NCI-H2081 treated with DMSO at 0.1 percent for 48 hours (cell line): ENCODE measurements around the gene ABHD12.

Experiments used
- DNase-seq: peaks from one replicate; lab custom pipeline; 2025; lab: John Stamatoyannopoulos, UW

ABHD12 gene

DNA sequence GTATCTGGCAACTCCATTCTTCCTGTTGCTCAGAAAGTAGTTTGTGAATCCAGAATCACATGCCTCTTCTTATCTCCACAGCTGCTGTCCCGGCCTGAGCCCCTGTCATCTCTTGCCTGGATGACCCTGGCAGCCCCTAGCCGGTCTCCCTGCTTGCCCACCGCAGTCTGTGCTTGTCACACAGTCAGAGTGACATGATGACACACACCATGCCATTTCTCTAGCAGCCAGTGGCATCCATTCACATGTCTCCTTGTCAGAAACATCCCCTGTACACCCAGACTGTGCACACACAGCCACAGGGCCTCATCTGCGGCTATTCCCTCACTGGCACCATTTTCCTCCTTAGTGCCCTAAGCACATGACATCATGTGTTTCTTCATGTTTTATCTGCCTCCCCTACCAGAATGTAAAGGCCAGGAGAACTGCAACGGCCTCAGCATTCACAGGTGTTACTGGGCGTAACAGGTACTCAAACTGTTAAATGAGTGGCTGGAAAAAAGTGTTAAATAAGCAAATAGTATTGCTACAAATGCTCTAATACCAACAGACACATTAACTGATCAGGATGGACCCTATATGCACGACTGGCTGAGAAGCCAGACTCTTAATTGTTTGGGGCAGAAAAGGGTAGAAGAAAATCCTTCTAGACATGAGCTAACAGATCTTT is 9.6 kb downstream of the ABHD12 start:
- DNase-seq = no peak

DNA sequence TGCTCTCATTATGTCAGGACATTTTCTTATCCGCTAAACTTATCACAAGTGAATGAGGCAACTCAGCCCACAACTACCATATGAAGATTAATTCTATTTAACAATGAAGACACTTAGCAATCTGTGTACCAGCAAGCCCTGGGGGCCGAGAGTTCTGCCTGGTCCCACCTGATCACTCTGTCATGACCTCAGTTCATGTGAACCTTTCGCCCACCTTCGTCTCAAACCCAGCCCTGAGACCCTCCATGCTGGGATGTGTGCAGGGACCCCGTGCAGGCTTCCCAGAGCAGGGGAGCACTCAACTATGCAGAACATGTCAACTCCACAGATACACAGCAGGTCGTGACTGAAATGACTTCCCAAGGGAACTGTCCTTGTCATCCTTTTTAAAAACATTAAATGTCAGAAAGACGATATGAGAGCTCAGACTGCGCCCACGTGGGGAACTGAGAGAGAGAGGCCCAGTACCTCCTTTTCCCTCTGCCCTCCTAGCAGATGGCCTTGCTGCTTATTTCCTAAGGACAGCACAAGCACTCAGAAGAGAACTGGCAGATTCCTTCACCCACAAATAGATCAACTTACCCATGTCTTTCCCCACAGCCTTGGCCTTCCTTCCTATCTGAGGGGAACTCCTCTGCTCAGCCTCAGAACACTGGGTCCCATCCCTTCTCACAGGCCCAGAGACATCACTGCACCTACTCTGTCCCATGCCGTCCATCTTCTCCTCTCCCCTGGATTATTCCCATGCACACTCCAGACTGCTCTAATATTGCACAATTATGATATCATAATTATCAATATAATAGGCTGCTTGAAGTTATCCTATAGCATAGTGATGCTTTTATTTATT is 11.5 kb downstream of the ABHD12 start:
- DNase-seq = no peak

DNA sequence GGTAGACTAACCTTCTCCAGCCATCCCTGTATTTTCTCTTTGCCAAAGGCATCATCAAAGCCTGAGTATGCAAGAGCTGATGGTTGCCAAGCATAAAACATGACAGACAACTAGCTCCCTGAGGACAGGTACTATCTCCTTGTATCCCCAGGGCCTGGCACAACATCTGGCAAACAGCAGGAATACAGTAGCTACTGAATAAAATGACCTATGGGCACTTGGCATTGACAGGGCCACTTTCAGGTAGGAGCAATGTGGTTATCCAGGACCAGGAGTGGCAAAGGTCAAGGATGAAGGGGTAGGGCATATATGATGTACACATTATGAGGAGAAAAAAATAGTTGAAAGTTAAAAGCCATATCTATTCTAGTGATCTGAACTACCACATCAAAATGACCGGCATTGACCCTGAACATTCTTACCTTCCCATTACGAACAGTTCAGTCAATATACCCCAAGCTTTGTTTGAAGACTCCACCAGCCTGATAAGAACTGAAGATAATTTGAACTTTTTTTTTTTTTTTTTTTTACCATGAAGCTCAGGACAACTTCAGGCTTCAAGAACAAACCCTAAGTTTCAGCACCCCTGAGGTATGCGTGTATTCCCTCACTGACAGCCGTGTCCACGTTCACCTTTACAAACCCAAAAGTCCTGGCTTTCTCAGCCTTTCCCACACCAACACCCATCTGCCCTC is 12.3 kb downstream of the ABHD12 start:
- DNase-seq = no peak

DNA sequence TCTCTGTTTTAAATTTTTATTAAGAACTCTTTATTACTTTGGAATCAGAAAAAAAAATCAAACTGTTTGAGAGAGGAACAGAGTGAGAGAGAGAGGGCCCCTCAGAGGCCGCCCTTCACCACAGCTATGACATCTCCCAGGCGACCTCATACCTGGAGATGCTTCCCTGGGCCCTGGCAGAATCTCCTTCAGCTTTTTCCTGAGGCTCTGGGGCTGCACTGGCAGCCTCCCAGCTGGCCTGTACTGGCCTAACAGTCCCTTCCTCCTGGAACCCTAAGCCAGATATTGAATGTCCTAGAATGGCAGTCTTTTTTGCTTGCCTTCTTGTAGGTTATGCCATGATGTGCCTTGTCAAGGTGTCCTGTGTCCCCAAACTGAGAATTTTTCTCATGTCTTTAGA is 13.7 kb downstream of the ABHD12 start:
- DNase-seq = no peak

DNA sequence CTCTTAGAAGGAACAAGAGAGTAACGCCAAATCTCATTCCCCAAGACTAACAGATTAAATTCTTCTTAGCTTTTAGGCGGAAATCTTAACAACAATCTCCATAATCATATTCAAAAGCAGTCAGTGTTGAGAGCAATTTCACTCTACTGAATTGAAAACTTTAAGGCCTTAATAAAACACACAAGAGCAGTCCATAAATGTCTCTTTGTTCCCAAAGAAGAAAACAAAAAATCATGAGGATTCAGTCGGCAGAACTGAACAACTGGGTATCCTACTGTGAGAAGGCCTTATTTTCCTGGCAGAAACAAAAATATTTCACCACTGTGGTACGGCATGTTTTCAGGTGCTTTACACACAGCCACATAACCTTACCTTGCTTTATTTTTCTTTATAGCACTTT is 14.4 kb downstream of the ABHD12 start:
- no peak for DNase-seq

DNA sequence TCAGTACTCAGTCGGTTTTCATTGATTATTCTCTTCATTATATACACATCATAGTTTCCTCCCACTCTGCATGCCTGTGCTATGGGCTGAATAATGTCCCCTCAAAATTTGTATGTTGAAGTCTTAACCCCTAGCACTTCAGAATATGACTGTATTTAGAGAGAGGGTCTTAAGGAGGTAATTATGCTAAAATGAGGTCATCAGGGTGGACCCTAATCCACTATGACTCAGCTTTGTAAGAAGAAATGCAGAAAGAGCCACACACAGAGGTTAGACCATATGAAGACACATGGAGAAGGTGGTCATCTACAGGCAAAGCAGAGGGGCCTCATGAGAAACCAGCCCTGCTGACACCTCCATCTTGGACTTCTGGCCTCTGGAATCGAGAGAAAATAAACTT is 15.8 kb downstream of the ABHD12 start:
- DNase-seq = no peak

DNA sequence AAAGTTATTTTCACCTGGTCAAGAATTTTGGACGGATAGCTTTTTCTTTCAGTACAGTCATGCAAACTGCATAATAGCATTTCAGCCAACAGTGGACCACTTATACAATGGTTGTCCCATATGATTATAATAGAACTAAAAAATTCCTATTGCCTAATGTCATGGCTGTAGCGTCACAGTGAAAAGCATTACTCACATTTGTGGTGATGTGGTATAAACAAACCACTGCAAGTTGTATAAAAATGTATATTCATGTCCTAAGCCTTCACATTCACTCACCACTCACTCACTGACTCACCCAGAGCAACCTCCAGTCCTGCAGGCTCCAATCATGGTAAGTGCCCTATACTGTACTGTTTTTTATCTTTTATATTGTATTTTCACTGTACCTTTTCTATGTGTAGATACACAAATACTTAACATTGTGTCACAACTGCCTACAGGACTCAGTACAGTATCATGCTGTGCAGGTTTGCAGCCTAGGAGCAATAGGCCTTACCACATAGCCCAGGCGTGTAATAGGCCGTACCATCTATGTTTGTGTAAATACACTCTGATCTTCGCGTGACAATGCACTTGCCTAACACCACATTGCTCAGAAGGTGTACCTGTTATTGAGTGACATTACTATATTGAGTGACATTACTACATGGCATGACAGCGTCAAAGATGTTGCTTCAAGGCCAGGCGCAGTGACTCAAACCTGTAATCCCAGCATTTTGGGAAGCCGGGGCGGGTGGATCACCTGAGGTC is 17.9 kb downstream of the ABHD12 start:
- DNase-seq = no peak

DNA sequence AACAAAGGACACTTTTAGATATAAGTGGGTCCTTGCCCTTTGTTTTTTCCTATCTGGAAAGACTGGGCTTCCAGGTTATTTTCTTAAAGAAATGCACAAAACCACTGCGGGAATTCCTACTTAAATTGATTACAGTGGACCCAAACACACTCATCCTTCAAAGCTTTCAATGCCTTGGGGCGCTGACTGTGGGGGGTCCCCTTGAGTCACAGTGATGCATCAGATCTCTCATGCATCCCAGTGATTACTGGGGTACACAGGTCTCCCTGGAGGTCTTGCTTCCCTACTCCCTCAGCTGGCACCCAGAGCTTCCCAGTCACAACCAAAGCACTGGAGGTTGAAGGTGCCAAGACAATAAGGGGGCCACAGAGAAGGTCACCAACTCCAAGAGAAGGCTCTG is 20.7 kb downstream of the ABHD12 start:
- DNase-seq = no peak

DNA sequence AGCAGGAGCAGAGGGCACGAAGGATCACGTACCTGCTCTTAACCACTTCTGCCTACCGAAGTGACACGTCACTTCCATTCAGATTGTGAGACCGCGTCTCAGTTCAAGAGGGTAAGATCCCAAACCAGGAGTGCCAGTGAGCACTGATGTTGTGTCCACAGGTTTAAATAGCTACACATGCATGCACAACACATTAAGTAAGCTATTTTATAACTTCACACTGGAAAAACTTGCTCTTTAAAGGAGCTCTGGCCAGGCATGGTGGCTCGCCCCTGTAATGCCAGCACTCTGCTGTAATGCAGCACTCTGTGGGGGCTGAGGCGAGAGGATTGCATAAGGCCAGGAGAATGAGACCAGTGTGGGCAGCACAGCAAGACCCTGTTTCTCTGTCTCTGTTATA is 21.1 kb downstream of the ABHD12 start:
- DNase-seq = no peak

DNA sequence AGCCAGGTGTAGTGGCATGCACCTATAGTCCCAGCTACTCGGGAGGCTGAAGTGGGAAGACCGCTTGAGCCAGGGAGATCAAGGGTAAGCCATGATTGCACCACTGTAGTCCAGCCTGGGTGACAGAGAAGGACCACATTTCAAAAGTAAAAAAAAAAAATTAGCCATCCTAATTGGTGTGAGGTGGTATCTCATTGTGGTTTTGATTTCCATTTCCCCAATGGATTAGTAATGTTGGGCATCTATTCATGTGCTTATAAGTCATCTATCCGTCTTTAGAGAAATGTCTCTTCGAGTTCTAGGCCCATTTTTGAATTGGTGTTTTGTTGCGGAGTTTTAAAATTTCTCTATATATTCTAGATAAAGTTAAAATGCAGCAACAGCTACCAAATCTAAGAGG is 21.7 kb downstream of the ABHD12 start:
- no peak for DNase-seq

DNA sequence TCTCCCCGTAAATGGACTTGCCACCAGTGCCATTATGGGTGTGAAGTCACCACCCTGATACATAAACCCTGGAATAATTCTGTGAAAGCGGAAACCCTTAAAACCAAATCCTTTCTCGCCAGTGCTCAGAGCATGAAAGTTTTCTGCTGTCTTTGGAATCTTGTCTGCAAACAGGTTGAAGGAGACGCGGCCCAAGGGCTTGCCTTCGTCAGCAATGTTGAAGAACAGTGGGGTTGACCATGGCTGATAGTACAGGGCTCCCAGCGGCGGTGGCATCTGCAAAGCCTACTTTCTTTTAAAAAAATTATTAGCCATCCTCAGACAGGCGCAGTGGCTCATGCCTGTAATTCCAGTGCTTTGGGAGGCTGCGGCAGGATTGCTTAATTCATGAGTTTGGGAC is 22.1 kb downstream of the ABHD12 start:
- DNase-seq = no peak

DNA sequence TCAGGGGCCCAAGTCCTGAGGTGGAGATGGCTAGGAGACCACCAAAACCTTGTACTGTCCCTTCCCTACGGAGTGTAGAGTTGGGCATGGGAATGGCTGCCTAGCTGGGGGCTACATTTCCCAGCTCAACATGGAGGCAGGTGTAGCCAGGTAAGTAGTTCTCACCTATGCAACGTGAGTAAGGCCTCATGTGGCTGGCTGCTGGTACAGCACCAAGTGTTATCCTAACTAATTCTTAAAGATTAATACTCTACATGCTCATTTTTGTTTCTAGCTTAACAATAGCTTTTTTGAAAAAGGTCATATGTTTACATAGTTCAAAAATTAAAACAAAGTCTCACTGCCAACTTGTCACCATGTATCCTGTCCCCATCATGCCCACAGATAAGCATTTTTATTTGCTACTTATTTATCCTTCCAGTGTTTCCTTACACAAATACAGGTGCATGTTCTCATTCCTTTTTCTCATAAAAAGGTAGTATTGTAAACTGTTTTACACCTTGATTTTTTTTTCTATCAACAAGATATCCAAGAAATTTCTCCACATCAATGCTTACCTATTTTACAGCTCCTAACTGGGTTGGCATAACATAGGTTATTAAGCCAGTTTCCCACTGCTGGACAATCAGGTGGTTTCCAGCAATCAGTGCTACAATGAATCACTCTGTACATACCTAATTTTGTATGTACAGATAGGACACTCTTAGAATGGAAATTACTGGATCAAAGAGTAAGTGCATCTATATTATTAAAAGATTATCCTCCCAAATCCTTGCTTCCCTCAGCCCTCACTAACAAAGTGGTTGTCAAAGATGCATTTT is 25.5 kb downstream of the ABHD12 start:
- no peak for DNase-seq

DNA sequence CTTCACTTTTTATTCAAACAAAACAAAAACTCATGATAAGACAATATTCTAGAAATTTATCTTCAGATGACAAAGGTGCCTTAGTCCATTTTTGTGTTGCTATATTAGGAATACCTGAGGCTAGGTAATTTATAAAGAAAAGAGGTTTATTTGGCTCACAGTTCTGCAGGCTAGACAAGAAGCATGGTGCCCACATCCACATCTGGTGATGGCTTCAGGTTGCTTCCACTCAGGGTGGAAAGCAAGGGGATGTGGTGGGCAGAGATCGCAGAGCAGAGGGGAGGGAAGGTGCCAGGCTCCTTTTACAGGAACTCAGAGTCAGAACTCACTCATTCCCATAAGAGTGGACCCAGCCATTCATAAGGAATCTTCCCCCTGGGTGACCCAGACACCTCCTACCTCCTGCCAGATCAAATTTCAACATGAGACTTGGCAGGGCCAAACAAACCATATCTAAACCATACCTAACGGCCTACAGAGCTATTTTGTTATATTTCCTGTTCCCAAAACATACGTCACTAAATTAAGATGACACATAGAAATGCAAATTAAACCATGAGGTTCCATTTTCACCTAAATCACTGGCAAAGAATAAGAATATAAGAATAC is 26.4 kb downstream of the ABHD12 start:
- DNase-seq = no peak

DNA sequence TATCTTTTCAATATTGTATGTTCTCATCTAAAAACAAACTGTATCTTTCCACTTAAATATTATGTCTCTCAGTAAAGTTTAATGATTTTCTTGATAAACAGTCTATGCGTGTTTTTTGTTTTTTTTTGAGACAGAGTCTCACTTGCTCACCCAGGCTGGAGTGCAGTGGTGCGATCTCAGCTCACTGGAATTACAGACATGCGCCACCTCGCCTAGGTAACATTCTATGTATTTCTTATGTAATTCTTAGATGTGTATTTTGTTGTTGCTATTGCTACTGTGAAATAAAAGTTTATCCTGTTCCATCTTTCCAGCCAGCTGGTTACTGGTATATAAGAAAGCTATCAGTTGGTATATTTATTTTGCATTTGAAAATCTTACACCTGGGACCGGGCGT is 29.4 kb downstream of the ABHD12 start:
- no peak for DNase-seq

DNA sequence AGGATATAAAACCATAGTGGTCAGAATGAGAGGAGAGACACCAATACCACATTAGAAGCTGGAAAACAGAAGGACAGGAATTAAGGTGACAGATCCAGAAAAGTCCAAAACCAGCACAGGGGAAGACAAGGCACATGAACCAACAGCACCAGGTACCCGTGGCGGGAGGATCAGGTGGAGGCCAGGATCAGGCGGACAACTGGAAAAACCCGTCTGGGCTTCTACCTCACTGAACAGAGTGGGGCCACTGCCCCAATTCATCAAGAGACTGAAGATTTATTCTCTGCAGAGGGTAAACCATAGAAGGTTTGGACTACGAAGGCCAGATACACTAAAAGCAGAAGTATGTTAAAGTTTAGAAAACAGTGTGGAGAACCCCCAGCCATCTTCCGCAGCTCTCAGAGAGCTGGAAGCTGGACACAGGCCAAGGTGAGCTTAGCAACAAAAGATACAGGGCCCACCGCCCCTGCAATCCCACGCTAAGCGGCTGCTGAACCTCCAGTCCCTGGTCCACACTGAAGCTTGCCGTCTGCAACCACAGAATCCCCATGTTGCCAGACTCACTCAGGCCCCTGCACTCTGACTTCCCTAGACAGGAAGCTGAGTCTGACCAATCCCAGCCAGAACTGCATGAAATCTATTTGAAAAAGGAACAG is 29.9 kb downstream of the ABHD12 start:
- no peak for DNase-seq

DNA sequence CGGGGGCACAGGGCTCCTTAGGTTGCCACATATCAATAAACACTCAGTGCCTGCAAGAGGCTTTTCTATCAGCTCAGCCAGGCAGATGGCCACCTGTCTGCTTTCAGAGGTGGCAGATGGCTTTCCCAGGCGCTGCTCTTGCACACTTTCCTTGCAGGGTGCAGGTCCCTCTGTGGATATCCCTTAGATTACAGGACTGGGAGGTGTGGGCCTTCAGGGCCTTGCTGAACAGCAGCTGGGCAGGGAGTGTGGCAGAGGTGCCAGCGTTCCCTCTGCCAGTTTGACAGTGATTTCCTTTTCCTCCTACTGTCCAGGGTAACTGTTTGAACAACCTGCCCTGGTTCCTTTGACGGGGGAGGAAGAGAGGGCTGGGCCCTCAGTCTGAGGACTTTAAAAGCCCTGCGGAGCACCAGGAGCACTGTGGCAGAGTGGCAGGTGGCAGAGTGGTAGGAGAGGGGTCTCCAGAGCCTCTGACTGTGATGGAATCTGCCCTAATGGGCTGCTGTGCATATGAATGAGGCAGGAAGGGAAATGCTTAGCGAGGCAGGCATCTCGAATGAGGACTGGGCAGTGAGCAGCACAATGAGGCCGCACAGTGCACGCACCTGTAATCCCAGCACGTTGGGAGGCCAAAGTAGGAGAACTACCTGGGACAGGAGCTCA is 34.2 kb downstream of the ABHD12 start:
- DNase-seq = no peak

DNA sequence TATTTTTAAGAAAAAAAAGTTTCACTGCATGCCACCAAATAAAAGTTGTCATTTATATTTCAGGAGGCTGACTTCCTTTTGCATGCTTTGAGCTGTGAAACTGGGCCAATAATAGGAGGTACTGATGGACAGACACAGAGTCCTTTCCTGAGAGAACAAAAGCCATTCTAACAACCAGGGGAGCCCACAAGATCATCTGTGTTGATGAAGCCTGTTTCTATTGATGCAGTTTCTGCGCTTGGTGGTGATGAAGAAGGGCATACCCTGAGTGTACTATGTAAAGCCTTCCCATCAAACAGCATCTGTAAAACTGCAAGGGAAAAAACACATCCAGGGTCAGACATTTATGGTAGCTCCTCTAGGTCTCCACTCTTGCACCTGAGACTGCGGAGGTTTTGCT is 34.8 kb downstream of the ABHD12 start:
- DNase-seq = no peak

DNA sequence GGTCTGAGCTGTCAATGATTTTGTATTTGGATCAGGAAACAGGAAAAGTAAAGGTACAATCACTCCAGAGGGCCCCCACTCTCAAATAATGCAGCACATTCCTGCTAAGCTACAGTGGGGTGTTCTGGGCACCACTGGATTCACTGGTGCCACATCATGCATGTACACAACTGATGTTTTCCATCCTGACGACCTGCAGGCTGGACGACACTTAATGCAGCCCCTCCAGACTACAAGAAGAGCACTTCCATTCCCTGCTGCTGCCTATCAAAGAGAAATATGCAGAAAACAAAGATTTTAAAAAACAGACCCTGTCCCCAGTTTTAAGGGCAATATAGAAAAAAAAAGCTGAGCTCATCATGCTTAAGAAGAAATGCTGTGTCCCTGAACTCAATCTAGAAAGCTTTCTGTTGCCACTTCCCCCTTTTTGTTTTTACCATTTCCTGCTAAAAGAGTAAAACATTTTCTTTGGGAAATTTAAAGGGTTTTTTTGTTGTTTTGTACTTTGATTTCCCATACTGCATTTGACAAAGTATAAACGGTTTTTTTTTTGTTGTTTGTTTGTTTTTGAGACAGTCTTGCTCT is 35.5 kb downstream of the ABHD12 start:
- no peak for DNase-seq
